ENCODE measurements around the gene SFI1.
A peak's percentile ranks its signal among the peaks of the same experiment; 100 is the strongest.
"Not testable (repeated sequence)": the region's sequence is repeated elsewhere in the genome, so short reads cannot be mapped to it uniquely, and the experiment has no call there.

The SFI1 gene

DNA sequence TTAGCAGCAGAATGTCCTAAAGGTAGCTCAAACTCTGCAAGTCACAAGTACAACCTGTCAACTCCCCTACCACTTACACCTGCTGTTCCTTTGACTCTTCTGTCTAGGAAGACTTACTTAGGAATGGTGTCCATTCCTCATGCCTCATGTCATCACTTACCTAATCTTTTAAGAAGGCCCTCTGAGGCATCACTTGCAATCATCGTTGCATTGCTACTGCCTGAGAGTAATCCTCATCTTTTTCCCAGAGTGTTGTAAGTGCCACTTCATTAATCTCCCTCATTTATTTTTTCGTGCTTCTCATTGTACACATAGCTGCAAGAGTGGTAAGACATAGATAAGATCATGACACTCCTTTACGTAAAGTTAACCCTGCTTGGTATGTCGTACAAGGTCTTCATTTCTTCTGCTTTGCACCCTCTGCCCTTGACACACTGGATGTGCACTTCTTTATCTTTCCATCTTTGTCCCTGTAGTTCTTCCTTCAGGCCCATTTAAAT is 54.6 kb downstream of the SFI1 start:
- DNase-seq (ENCODE audit: low read depth) = no peak
- H3K4me3 ChIP-seq (ENCODE audit: low read length) = no peak overlapping the region
- TF ChIP-seq, protein P1, sequence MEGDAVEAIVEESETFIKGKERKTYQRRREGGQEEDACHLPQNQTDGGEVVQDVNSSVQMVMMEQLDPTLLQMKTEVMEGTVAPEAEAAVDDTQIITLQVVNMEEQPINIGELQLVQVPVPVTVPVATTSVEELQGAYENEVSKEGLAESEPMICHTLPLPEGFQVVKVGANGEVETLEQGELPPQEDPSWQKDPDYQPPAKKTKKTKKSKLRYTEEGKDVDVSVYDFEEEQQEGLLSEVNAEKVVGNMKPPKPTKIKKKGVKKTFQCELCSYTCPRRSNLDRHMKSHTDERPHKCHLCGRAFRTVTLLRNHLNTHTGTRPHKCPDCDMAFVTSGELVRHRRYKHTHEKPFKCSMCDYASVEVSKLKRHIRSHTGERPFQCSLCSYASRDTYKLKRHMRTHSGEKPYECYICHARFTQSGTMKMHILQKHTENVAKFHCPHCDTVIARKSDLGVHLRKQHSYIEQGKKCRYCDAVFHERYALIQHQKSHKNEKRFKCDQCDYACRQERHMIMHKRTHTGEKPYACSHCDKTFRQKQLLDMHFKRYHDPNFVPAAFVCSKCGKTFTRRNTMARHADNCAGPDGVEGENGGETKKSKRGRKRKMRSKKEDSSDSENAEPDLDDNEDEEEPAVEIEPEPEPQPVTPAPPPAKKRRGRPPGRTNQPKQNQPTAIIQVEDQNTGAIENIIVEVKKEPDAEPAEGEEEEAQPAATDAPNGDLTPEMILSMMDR (conservative IDR thresholded peaks at IDR 0.05; ENCODE audit: low read depth, low read length) = no peak

- DNase-seq (ENCODE audit: low read depth) = no peak
- no peak overlapping the region for H3K4me3 ChIP-seq (ENCODE audit: low read length)
- TF ChIP-seq, protein P1 (conservative IDR thresholded peaks at IDR 0.05; ENCODE audit: low read depth, low read length) = peak; percentile 54
Measured at GRCh38 chr22:31556627-31557203, 60.4 kb downstream of the SFI1 start.

- not testable (repeated sequence) for DNase-seq (ENCODE audit: low read depth)
Measured at GRCh38 chr22:31558546-31558945, 62.2 kb downstream of the SFI1 start.

DNA sequence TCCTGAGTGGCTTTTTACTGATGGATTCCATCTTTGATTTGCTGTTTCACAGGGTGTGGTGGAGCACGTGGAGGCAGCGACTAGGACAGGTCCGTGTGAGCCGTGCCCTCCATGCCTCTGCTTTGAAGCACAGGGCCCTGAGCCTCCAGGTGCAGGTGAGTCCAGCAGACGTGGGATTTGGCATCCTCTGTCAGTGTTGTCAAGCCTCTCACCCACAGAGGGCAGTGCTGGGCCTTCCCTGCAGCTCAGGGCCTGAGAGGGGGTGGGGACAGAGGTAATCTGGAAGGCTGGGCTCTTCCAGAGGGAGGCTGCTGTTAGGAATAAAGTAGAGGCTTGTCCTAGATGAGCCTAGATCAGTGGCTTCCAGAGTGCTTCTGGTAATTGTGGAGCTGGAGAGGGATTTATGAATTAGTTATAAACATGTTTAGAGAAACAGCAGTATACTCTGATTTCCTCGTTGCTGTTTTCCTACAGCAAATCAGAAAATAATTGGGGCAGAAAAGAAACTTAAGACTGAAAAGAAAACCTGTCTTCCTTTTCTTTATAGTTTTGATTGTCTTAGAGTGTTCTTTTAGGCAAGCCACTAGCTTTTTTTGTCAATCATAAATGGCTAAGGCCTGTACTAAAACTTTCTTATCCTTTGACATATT is 65.0 kb downstream of the SFI1 start:
- TF ChIP-seq, protein P1 (conservative IDR thresholded peaks at IDR 0.05; ENCODE audit: low read depth, low read length) = peak; percentile 97
- no peak overlapping the region for H3K4me3 ChIP-seq (ENCODE audit: low read length)
- peak; percentile 36 for DNase-seq (ENCODE audit: low read depth)

More at GRCh38 chr22:31558546-31558945, 62.2 kb downstream of the SFI1 start:
- H3K4me3 ChIP-seq (ENCODE audit: low read length) = not testable (repeated sequence)

- no peak overlapping the region for H3K4me3 ChIP-seq (ENCODE audit: low read length)
- TF ChIP-seq, protein P1 (conservative IDR thresholded peaks at IDR 0.05; ENCODE audit: low read depth, low read length) = no peak
- DNase-seq (ENCODE audit: low read depth) = no peak
Measured at GRCh38 chr22:31561970-31562369, 65.6 kb downstream of the SFI1 start.

- no peak overlapping the region for H3K4me3 ChIP-seq (ENCODE audit: low read length)
- DNase-seq (ENCODE audit: low read depth) = no peak
- TF ChIP-seq, protein P1 (conservative IDR thresholded peaks at IDR 0.05; ENCODE audit: low read depth, low read length) = no peak
Measured at GRCh38 chr22:31566484-31566883, 70.1 kb downstream of the SFI1 start.

- no peak overlapping the region for H3K4me3 ChIP-seq (ENCODE audit: low read length)
- TF ChIP-seq, protein P1 (conservative IDR thresholded peaks at IDR 0.05; ENCODE audit: low read depth, low read length) = no peak
- no peak for DNase-seq (ENCODE audit: low read depth)
Measured at GRCh38 chr22:31567196-31567595, 70.9 kb downstream of the SFI1 start.

Measured in retinal pigment epithelial cell (primary cell).